ENCODE measurements around the gene TUBB.
A peak's percentile ranks its signal among the peaks of the same experiment; 100 is the strongest.

The TUBB gene

DNA sequence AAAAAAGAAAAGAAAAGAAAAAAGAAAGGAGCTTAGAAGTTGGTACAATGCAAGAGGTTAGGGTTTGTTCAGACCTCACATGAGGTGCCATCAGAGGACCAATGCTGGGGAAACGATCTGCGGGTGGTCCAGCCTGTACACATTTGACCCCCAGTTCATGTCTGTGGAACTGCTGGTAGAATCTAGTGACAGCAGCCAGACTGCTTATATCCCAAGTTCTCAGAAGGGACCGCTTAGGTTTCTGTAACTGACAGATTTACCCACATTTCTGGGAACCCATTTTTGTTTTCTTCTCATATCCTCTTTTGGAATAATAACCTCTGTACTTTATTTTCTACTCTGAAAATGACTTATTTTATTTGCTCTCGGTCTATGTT lies 38.4 kb upstream of the TUBB start:
- no peak for TF ChIP-seq EZH2phosphoT487 (IDR thresholded peaks at IDR 0.05; ENCODE audit: borderline replicate concordance)
- TF ChIP-seq, protein P1, sequence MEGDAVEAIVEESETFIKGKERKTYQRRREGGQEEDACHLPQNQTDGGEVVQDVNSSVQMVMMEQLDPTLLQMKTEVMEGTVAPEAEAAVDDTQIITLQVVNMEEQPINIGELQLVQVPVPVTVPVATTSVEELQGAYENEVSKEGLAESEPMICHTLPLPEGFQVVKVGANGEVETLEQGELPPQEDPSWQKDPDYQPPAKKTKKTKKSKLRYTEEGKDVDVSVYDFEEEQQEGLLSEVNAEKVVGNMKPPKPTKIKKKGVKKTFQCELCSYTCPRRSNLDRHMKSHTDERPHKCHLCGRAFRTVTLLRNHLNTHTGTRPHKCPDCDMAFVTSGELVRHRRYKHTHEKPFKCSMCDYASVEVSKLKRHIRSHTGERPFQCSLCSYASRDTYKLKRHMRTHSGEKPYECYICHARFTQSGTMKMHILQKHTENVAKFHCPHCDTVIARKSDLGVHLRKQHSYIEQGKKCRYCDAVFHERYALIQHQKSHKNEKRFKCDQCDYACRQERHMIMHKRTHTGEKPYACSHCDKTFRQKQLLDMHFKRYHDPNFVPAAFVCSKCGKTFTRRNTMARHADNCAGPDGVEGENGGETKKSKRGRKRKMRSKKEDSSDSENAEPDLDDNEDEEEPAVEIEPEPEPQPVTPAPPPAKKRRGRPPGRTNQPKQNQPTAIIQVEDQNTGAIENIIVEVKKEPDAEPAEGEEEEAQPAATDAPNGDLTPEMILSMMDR (conservative IDR thresholded peaks at IDR 0.05; ENCODE audit: low read length), result no peak
- H3K9me3 ChIP-seq (ENCODE audit: insufficient read depth, low read depth, low read length), result no peaks in the 10 kb centered on the region
- H3K79me2 ChIP-seq (ENCODE audit: insufficient read depth, low read length), result peaks cover 96% of the 10 kb centered on the region
- H3K4me2 ChIP-seq (ENCODE audit: low read depth, low read length, poor library complexity, severe bottlenecking), result peak overlapping the region; percentile 94
- H3K4me1 ChIP-seq (ENCODE audit: insufficient read depth, low read length, poor library complexity, severe bottlenecking), result peaks cover 46% of the 10 kb centered on the region
- peak overlapping the region; percentile 97 for H3K4me3 ChIP-seq (ENCODE audit: low read length, poor library complexity, severe bottlenecking)
- H3K36me3 ChIP-seq (ENCODE audit: insufficient read depth, low read length), result peaks cover 20% of the 10 kb centered on the region; the same call in 1 of the 2 replicates
- peaks cover 5% of the 10 kb centered on the region for H3F3A ChIP-seq (ENCODE audit: low read depth)
- peaks cover 64% of the 10 kb centered on the region for H4K20me1 ChIP-seq (ENCODE audit: insufficient read depth, low read length, poor library complexity, severe bottlenecking)
- H3K27me3 ChIP-seq (ENCODE audit: insufficient read depth, low read length, poor library complexity, severe bottlenecking), result no peaks in the 10 kb centered on the region
- no peak overlapping the region for H2AFZ ChIP-seq (ENCODE audit: low read length)
- peak overlapping the region; percentile 96 for H3K9ac ChIP-seq (ENCODE audit: low read depth, low read length, poor library complexity, severe bottlenecking)
- H3K9me2 ChIP-seq (replicated peaks; ENCODE audit: low read depth, low read length), result no peaks in the 10 kb centered on the region

DNA sequence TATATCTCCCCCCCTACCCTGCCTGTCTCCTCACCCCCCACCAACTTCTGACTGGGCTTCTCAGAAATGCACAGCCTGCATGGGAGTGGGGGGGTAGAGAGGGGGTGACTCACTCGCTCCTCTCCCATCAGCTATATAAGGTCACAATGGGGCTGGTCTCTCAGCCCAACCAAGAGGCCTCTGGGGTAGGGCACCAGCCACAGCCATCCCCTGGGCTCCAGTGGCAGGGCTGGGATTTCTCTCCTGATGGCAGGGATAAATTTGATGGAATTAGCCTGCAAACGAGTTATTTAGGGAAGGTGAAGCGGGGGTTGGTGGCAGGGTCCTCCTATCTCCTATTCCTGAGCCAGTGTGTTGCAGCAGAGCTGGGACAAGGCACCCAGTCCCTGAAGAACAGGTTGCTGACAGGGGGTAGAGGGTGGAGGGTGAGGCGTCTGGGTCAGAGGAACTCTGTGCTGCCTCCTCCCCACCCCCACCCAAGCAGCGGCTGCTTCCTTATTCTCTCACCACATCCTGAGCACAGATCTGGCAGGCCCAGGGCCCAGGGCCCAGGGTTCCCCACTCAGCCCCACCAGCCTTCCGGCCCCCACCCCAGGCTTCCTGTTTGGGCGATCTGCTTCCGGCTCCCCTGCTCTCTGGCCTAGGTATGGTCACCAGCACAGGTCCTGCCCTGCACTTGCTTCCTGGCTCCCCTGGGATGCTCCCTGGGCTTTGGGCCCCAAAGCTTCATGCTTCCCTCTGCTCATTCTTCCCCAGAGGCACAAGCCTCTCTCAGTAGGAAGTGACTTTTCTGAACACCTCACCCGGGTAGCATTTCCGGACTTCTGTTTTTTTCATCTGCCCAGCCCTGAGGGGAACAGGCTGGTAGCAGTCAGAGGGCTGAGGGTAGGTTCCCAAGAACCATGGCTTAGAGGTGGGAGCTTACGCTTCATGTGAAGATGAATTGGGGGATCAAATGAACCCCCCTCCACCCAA lies 37.7 kb upstream of the TUBB start:
- Histone ChIP-seq H3K4me3 (ENCODE audit: low read length, poor library complexity, severe bottlenecking) (peak overlapping the region; percentile 97), H3K27me3 (ENCODE audit: insufficient read depth, low read length, poor library complexity, severe bottlenecking) (no peaks in the 10 kb centered on the region), H4K20me1 (ENCODE audit: insufficient read depth, low read length, poor library complexity, severe bottlenecking) (peaks cover 58% of the 10 kb centered on the region), H3K9me3 (ENCODE audit: insufficient read depth, low read depth, low read length) (no peaks in the 10 kb centered on the region), H3F3A (ENCODE audit: low read depth) (peaks cover 5% of the 10 kb centered on the region), H3K79me2 (ENCODE audit: insufficient read depth, low read length) (peaks cover 93% of the 10 kb centered on the region), H3K4me1 (ENCODE audit: insufficient read depth, low read length, poor library complexity, severe bottlenecking) (peaks cover 46% of the 10 kb centered on the region), H2AFZ (ENCODE audit: low read length) (no peak overlapping the region), H3K4me2 (ENCODE audit: low read depth, low read length, poor library complexity, severe bottlenecking) (peak overlapping the region; percentile 97), H3K9me2 (replicated peaks; ENCODE audit: low read depth, low read length) (no peaks in the 10 kb centered on the region), H3K36me3 (ENCODE audit: insufficient read depth, low read length) (peaks cover 13% of the 10 kb centered on the region; the same call in 1 of the 2 replicates), H3K9ac (ENCODE audit: low read depth, low read length, poor library complexity, severe bottlenecking) (peak overlapping the region; percentile 96)
- TF ChIP-seq EZH2phosphoT487 (IDR thresholded peaks at IDR 0.05; ENCODE audit: borderline replicate concordance), result no peak

DNA sequence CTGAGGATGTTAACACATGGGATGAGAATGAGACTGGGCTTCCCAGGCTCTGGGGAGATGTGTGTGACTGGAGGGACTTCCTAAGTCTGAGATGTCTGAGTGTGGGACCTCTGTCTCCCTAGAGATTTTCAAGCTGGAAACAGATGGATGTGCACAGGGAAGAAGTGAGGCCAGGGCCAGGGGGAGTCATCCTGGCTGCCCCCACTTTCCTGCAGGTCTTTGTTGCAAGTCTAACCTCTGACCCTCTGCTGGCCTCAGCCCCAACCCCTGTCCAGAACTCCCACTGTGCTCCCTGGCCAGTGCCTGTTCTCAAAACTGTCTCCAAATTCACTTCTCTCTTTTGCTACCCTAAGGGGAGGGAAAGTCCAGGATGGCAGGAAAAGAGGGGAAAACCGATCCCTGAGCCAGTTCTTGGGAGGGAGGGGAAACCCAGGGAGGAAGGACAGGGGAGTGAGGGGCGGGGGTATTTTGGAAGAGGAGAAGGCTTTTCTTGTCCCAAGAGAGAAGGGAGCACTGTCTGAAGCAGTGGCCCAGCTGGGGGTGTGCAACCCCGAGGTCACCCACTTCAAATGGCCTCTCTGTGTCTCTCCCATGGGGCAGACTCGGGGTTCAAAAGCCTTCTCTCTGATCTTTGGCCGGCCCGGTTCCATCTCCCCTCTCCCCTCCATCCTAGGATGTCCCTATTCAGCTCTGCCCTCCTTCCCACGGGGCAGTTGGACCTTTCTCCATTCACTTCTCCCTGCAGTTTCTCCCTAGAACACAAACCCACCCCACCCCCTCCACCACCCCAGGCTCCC lies 36.8 kb upstream of the TUBB start:
- Histone ChIP-seq H3F3A (ENCODE audit: low read depth) (peaks cover 5% of the 10 kb centered on the region), H3K4me3 (ENCODE audit: low read length, poor library complexity, severe bottlenecking) (peak overlapping the region; percentile 97), H3K79me2 (ENCODE audit: insufficient read depth, low read length) (peaks cover 95% of the 10 kb centered on the region), H3K9ac (ENCODE audit: low read depth, low read length, poor library complexity, severe bottlenecking) (peak overlapping the region; percentile 96), H3K9me3 (ENCODE audit: insufficient read depth, low read depth, low read length) (no peaks in the 10 kb centered on the region), H3K27me3 (ENCODE audit: insufficient read depth, low read length, poor library complexity, severe bottlenecking) (no peaks in the 10 kb centered on the region), H3K4me2 (ENCODE audit: low read depth, low read length, poor library complexity, severe bottlenecking) (peak overlapping the region; percentile 97), H3K9me2 (replicated peaks; ENCODE audit: low read depth, low read length) (no peaks in the 10 kb centered on the region), H4K20me1 (ENCODE audit: insufficient read depth, low read length, poor library complexity, severe bottlenecking) (peaks cover 53% of the 10 kb centered on the region), H3K36me3 (ENCODE audit: insufficient read depth, low read length) (peaks cover 5% of the 10 kb centered on the region; the same call in 1 of the 2 replicates), H3K4me1 (ENCODE audit: insufficient read depth, low read length, poor library complexity, severe bottlenecking) (peaks cover 56% of the 10 kb centered on the region), H2AFZ (ENCODE audit: low read length) (no peak overlapping the region)
- TF ChIP-seq, protein P1 (conservative IDR thresholded peaks at IDR 0.05; ENCODE audit: low read length), result no peak
- TF ChIP-seq EZH2phosphoT487 (IDR thresholded peaks at IDR 0.05; ENCODE audit: borderline replicate concordance), result no peak

Data from Loucy (cell line).